Measurements from ENCODE around the gene LIX1.

DNA sequence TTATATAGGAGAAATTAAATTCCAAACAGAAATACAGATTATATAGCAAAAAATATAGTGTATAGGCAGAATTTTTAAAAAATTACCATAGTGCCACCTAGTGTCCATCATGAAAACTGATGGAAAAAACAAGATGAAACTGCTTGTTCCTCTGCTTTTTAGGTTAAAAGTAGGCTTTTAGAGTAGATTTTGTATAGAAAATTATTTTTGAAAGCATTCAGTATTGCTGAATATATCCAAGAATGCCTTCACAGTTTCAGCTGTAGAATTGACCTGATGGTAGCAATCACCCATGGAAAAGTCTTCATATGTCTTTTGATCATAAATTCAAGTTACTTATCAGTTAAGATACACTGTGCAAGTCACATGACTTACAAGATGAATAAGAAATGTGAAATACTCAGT is 21.0 kb upstream of the LIX1 start:
- no peak for TF ChIP-seq POLR2AphosphoS5 (IDR thresholded peaks at IDR 0.05; ENCODE audit: low read depth, low read length)
- no peak for TF ChIP-seq TAF1 (IDR thresholded peaks at IDR 0.05; ENCODE audit: borderline replicate concordance, low read depth, low read length)

Data from GM12892 (cell line).